HG03575 (cell line): Measurements from ENCODE around the gene CNTNAP2.

Source experiments
- ATAC-seq: cut with Tn5 transposase; IDR thresholded peaks from one replicate; pipeline ENCODE4 v1.9.1; 2021; ENCODE audit not compliant: unreplicated experiment, insufficient number of reproducible peaks, low FRiP score; ENCODE audit errors: extremely low read depth

CNTNAP2 gene

GRCh38 chr7:147423875-147424274 is 1307.3 kb downstream of the CNTNAP2 start:
- ATAC-seq, result no peak

GRCh38 chr7:147428075-147428474 is 1311.5 kb downstream of the CNTNAP2 start:
- no peak for ATAC-seq

DNA sequence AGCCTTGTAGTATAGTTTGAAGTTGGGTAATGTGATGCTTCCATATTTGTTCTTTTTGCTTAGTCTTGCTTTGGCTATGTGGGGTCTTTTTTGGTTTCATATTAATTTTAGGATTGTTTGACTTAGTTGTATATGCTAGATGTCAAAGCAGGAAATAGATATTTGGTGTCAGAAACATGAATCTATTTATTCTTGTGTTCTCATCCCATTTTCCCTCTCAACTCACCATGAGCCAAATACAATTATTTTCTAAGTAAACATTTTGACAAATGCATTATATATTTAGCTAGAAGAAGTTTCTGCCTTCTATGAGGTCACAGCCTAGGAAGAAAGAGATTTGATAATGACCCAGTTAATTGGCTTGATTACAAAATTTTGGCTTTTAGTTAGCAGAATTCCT is 1313.4 kb downstream of the CNTNAP2 start:
- ATAC-seq, result no peak

DNA sequence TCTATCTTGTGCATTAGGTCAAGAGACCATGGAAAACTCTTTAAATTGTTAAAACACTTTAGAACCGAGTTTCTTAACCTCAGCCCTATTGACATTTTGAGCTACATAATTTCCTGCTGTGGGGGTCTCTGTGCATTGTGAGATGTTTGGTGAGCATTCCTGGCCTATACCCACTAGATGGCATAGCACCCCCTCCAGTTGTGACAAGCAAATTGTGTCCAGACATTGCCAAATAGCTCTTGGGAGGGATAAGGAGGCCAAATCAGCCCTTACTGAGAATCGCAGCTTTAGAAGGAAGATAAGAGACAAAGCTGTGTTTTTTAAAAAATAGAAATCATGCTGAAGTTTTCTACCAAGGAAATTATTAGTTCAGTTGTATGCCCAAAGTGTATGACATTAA is 1315.5 kb downstream of the CNTNAP2 start:
- no peak for ATAC-seq

DNA sequence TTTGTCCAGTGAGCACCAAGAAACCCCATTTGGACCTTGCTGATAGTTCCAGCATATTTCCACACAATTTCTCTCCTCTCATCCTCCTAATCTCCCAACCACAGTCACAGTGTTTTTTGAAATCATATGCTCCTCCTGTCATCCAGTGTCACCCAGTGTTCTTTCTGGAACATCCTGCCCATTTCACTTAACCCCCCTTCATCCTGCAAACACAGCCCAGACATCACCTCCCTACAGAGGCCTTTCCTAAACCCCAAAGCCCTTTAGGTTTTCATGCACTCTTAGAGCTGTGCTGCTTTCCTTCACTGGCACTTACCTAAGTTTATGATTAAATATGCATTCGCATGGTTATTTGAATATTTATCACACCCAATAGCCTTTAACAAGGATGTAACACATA is 1316.0 kb downstream of the CNTNAP2 start:
- ATAC-seq, result no peak

- ATAC-seq, result no peak
These were observed 1320.1 kb downstream of the CNTNAP2 start for GRCh38 chr7:147436718-147437117.

DNA sequence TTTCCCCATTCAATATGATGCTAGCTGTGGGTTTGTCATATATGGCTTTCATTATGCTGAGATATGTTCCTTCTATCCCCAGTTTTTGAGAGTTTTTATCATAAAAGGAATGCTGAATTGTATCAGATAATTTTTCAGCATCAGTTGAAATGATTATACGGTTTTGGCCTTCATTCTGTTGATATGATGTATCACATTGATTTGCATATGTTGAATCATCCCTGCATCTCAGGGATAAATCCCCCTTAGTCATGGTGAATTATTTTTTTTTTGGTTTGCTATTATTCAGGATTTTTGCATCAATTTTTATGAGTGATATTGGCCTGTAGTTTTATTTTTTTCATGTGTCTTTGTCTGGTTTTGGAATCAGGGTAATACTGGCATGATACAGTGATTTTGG is 1321.6 kb downstream of the CNTNAP2 start:
- ATAC-seq, result no peak

DNA sequence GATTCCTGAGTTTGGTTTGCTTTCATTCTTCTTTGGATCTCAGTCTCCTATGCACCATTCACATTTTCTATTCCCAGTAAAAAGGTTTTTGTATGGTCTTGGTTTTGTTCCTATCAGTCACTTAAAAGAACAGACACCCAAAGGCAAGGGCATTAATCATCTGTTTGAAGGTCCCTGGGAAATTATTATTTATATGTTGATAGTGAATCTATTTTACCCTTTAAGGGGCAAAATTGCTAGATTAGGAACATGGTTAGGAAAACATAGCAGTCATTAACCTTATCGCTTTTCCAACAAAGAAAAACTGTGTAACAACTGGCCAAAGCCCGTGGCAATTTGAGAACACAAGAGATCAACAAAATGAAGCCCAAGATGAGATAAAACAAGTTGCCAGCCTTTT is 1327.3 kb downstream of the CNTNAP2 start:
- no peak for ATAC-seq

GRCh38 chr7:147452816-147453215 is 1336.2 kb downstream of the CNTNAP2 start:
- no peak for ATAC-seq

DNA sequence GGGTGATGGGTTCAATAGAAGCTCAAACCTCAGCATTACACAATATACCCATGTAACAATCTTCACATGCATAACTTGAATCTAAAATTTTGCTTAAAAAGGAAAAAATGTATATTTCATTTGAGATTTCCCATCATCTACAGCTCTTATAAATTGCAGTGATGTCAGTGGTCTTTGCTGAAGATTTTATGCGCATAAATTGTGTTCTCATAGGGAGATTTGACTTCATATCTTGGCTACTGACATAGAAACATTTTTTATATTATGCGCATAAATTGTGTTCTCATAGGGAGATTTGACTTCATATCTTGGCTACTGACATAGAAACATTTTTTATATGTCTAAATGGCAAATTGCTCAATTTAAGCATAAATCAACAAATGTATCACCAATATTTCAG is 1348.6 kb downstream of the CNTNAP2 start:
- no peak for ATAC-seq

DNA sequence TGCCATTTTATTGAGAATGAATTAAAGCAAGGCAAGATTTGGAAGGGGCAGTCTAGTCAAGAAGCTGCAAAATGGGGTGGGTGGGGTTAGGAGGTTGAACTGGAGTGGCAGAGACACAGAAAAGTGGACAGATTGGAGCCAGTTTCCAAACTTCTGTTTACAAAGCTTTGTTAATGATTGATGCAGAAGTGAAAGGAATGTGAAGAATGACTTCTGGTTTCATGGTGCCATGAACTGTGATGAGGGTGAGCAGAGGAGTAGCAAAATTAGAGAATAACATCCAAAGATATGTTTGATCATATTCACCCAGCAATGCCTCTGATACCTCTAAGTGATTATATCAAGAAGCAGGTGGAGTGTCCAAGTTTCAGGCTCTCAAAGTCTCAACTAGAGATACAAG is 1356.0 kb downstream of the CNTNAP2 start:
- ATAC-seq, result no peak

- ATAC-seq, result no peak
These were observed 1358.3 kb downstream of the CNTNAP2 start for GRCh38 chr7:147474862-147475261.

GRCh38 chr7:147477526-147477925 is 1360.9 kb downstream of the CNTNAP2 start:
- ATAC-seq, result no peak

DNA sequence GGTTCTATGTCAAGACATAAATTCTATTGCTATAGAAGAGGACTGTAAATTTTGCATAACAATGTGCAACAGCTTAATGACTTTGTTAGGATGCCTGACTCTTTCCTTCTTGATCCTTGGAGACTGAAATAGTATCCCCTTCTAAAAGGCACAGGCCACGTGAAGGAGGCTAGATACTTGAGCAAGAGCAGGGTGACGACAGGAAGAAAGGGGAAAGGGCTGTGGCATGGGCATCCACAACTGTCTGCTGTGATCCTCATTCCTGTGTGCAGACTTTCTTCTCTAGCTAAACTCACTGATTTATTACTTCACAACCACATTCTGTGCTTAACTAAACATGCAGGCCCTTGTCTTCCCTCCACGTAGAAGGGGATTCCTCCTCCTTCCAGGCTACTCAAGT is 1362.2 kb downstream of the CNTNAP2 start:
- ATAC-seq, result no peak

- ATAC-seq, result no peak
These were observed 1367.2 kb downstream of the CNTNAP2 start for GRCh38 chr7:147483634-147484292.

GRCh38 chr7:147485660-147486210 is 1369.1 kb downstream of the CNTNAP2 start:
- no peak for ATAC-seq

DNA sequence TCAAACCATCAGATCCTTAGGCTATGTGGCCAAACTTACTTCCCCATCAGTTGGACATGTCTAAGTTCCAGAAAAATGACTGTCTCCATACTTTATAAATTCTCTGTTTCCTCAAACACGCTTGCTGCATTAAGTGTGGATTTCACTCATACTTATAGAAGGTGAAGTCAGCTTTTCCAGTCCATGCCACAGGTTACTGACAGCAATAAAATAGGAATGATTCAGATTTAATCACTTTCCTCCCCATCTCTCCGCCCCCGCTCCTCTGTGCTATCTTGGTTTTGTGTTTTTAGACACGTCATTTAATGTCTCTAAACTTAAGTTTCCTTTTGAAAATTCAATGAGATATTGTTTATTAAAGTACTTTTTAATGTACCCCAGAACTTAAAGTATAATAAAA is 1376.0 kb downstream of the CNTNAP2 start:
- no peak for ATAC-seq

GRCh38 chr7:147496209-147496608 is 1379.6 kb downstream of the CNTNAP2 start:
- no peak for ATAC-seq

- no peak for ATAC-seq
These were observed 1380.6 kb downstream of the CNTNAP2 start for GRCh38 chr7:147497246-147497645.

DNA sequence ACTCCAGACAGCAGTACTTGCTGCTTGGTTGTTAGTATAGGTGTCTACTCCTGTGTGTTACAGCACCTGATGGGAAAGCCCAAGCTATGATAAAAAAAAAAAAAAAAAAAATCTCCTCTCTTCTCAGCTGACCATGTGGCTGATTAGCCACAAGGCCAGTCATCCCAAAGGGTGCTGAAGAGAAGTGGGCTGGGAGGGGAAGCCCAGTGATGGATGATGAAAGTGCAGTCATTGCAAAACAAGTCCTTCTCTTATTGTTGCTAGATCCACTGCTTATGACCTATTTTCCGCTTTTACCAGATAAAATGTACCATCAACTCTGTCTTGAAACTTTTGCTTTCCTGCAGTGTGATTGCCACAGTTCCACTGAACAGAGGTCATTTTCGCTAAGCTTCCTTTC is 1381.5 kb downstream of the CNTNAP2 start:
- no peak for ATAC-seq

- no peak for ATAC-seq
These were observed 1392.5 kb downstream of the CNTNAP2 start for GRCh38 chr7:147509035-147509501.
